Adrenal gland (tissue), 5 donors: ENCODE measurements around the gene TDRKH.
"Not testable (repeated sequence)": the region's sequence is repeated elsewhere in the genome, so short reads cannot be mapped to it uniquely, and the experiment has no call there.

Source experiments
- POLR2A ChIP-seq, 2 donors: fragments of 450-650 bp; IDR thresholded peaks; one replicate each; pipeline ENCODE4 v1.6.1; 2017; ENCODE audit warnings: antibody characterized with exemption in 2 of 2, mild to moderate bottlenecking in 2 of 2, moderate library complexity in 1 of 2
- TF ChIP-seq, protein P1 (sequence below), 6 experiments: fragments of 450-650 bp in 4 of 6; fragments of 200-600 bp in 2 of 6; sonication (generic) in 1 of 6; IDR thresholded peaks; 1 replicate in 5 of 6; 2 replicates in 1 of 6; pipeline versions ENCODE4 v1.5.1 to v1.8.0; 2016 to 2021; ENCODE audit warnings: antibody characterized with exemption in 6 of 6, mild to moderate bottlenecking in 2 of 6, moderate library complexity in 1 of 6
- donor health status: DM: no; HTN: no; CAD: no.

GRCh38 chr1:151769270-151769669, 21.0 kb downstream of the TDRKH start:
- TF ChIP-seq, protein P1, sequence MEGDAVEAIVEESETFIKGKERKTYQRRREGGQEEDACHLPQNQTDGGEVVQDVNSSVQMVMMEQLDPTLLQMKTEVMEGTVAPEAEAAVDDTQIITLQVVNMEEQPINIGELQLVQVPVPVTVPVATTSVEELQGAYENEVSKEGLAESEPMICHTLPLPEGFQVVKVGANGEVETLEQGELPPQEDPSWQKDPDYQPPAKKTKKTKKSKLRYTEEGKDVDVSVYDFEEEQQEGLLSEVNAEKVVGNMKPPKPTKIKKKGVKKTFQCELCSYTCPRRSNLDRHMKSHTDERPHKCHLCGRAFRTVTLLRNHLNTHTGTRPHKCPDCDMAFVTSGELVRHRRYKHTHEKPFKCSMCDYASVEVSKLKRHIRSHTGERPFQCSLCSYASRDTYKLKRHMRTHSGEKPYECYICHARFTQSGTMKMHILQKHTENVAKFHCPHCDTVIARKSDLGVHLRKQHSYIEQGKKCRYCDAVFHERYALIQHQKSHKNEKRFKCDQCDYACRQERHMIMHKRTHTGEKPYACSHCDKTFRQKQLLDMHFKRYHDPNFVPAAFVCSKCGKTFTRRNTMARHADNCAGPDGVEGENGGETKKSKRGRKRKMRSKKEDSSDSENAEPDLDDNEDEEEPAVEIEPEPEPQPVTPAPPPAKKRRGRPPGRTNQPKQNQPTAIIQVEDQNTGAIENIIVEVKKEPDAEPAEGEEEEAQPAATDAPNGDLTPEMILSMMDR (IDR thresholded peaks at IDR 0.05), result not testable (repeated sequence)
- not testable (repeated sequence) for TF ChIP-seq POLR2A (IDR thresholded peaks at IDR 0.05)
